Thyroid gland (tissue), 4 donors: ENCODE measurements around the gene UHMK1.

Experiments
- CTCF ChIP-seq, 6 experiments: fragments of 200-600 bp in 3 of 6; fragments of 450-650 bp in 3 of 6; sonication (generic) in 3 of 6; IDR thresholded peaks; one replicate each; pipeline ENCODE4 v1.5.1; 2016 to 2019; ENCODE audit warnings: antibody characterized with exemption in 6 of 6, mild to moderate bottlenecking in 2 of 6, inconsistent platforms in 1 of 6, moderate library complexity in 1 of 6
- POLR2A ChIP-seq, 2 donors: fragments of 450-650 bp; IDR thresholded peaks; one replicate each; pipeline ENCODE4 v1.6.1; 2017; ENCODE audit warnings: antibody characterized with exemption in 2 of 2, mild to moderate bottlenecking in 2 of 2, moderate library complexity in 1 of 2

DNA sequence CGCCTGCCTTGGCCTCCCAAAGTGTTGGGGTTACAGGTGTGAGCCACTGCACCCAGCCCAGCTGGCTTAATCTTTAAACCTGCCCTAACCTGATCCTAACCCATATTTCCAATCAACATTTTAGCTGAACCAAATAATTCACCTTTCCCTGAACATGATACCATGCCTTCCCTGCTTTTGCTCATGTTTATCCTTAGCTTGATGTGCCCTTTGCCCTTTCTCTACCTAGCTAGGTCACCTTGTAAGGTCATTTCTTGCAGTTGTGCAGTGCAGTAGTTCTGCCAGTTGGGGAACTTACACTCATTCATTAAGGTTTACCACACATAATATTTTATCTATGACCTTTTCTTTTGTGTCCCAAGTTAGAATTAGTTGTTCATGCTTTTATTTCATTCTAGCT is 69.3 kb downstream of the UHMK1 start:
- TF ChIP-seq CTCF (IDR thresholded peaks at IDR 0.05) = no peak
- no peak for TF ChIP-seq POLR2A (IDR thresholded peaks at IDR 0.05)
